Sigmoid colon (tissue), 4 donors: ENCODE results near the gene GEMIN5.

Experiments
- EP300 ChIP-seq, 4 donors: sonication (generic); formaldehyde crosslinking; IDR thresholded peaks; one replicate each; pipeline ENCODE4 v1.6.1; 2017; ENCODE audit warnings: antibody characterized with exemption in 4 of 4
- POLR2A ChIP-seq, 2 donors: fragments of 450-650 bp; IDR thresholded peaks; one replicate each; pipeline ENCODE4 v1.6.1; 2016; ENCODE audit warnings: antibody characterized with exemption in 2 of 2, mild to moderate bottlenecking in 2 of 2, moderate library complexity in 2 of 2

GRCh38 chr5:154962494-154962893 lies 24.5 kb upstream of the GEMIN5 start:
- no peak for TF ChIP-seq POLR2A (IDR thresholded peaks at IDR 0.05)
- TF ChIP-seq EP300 (IDR thresholded peaks at IDR 0.05), result no peak
